Measurements from ENCODE around the gene FYN.

The FYN gene

GRCh38 chr6:111806561-111807497, 66.4 kb downstream of the FYN start:
- DNase-seq (ENCODE audit: low read depth), result no peak

GRCh38 chr6:111806165-111806547, 67.1 kb downstream of the FYN start:
- DNase-seq (ENCODE audit: low read depth), result no peak

DNA sequence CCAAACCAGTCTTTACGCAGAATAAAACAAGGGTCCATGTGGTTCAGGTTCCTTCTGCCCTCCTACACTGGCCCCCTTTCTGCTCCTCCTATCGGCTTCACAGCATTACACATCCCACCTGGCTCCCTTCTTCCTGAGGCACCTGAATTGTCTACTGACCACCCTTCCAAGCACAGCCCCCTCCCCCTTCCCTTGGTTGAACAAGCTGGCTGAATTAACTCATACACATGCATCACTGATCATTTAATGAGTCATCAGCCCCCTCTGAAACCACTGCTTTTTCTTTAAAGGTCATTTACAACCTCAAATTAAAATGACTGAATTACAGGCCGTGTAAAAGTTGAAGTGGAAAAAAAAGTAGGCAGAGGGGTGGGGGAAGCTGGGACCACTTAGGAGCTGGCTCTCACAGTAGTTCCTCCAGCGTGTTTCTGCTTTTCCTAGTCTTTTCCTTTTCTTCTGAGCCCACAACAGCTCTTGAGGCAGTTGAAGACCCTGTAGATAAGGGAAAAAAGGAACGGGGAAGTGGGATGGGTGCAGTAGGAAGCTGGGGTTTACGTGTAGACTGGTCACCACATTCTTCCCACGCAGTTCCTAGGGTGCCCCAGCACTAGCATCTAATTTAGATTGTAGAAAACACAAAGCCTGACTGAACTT, 67.6 kb downstream of the FYN start:
- DNase-seq (ENCODE audit: low read depth), result peak; percentile 86

DNA sequence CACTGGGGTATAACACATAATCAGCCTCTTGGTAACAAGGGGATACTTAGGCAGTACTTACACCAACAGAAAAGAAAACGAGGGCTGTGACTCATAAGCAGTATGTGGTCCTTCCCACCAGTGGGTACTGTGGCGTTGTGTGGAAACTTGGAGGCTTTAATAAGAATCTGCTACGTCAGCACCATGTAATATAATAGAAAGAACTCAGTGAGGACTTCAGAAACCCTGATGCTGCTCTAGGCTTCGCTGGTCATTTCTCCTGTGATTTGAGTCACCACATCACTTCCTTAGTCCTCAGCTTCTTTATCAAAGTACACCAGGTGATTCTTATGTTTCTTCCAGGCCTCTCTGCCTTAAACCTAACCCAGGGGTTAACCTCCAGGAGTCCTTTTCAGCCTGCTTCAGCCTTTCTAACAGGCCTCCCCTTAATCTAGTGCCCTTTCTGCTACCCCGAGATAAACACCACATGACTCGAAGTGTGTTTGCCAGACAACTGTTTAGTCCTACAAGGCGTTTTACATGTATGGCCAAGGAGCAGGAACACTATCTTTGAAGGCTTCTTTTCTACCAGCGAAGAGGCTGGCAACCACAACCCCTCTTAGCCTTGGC, 68.5 kb downstream of the FYN start:
- peak; percentile 97 for DNase-seq (ENCODE audit: low read depth)

DNA sequence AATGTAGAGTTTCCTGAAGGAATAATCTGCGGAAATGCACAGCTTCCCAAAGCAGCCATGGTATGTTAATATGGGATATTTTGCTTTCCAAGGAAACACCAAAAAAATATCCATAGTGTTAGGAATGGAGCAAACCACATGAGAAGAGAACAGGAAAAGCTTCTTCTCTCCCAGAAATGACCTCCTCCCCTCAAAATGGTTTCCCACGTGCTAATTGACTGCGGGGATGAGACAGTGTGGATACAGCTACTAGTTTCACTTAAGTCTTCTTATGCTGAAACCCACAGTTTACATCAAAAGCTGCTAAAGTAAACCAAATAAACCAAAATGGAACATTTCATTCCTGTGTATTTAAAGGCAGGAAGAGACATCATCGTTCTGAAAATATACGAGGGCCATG, 69.4 kb downstream of the FYN start:
- peak; percentile 88 for DNase-seq (ENCODE audit: low read depth)

- no peak for DNase-seq (ENCODE audit: low read depth)
Measured at GRCh38 chr6:111803371-111803770, 69.9 kb downstream of the FYN start.

DNA sequence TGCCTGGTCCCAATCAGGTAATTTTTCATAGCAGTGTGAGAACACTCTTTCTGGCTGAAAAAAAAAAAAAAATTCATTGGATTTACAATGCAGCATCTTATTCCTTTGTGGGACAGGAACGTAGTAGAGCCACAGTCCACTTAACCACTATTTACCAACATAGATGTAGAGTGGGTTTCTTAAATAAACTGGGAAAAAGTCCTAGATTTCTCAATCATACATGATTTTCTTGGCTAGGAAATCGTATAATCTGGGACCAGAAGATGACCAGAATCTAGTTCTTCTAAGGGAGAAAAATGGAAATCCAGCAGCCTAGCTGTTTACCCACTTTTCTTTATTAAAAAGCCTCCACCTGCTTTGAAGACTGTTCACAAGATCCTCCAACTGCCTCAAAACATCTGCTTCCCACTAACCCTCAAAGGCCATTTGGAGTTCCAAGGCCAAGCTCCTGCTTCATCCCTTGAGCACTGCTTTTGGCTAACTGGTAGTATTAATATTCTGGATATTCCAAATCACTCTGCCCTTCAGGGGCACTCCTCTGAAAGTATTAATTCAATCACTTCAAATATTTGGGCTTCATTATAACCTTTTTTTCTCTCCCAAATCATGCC, 70.4 kb downstream of the FYN start:
- no peak for DNase-seq (ENCODE audit: low read depth)

DNA sequence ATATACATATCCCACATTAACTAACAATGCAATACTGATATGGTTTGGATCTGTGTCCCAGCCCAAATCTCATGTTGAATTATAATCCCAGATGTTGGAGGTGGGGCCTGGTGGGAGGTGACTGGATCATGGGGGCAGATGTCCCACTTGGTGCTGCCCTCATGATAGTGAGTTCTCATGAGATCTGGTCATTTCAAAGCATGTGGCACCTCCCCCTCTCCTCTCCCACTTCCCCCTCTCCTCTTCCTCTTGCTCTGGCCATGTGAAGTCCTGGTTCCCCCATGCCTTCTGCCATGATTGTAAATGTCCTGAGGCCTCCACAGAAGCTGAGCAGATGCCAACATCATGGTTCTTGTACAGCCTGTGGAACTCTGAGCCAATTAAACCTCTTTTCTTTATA, 71.2 kb downstream of the FYN start:
- no peak for DNase-seq (ENCODE audit: low read depth)

- DNase-seq (ENCODE audit: low read depth), result no peak
Measured at GRCh38 chr6:111800821-111801220, 72.4 kb downstream of the FYN start.

DNA sequence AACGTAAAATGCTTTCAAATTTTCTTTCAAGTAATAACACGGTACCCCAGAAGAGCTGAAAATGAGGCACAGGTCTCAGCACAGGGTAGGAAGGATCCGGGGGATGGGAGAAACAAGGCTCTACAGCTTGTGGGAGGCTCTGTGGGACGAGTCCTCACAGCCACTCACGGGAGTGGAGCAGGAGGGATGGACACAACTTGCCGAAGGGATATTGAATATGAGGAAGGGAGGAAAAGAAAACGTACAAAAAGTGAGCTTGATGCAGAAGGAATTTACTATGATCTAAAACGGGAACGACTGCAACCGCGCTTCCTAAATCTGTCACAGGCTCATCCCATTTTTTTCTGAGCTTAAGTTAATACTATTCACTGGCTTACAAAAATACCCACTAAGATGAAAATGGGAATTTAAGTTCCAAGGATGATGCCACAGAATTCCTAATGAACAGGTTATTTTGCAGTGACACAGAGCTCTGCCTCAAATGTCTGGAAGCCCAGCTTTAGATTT, 72.9 kb downstream of the FYN start:
- DNase-seq (ENCODE audit: low read depth), result peak; percentile 44

DNA sequence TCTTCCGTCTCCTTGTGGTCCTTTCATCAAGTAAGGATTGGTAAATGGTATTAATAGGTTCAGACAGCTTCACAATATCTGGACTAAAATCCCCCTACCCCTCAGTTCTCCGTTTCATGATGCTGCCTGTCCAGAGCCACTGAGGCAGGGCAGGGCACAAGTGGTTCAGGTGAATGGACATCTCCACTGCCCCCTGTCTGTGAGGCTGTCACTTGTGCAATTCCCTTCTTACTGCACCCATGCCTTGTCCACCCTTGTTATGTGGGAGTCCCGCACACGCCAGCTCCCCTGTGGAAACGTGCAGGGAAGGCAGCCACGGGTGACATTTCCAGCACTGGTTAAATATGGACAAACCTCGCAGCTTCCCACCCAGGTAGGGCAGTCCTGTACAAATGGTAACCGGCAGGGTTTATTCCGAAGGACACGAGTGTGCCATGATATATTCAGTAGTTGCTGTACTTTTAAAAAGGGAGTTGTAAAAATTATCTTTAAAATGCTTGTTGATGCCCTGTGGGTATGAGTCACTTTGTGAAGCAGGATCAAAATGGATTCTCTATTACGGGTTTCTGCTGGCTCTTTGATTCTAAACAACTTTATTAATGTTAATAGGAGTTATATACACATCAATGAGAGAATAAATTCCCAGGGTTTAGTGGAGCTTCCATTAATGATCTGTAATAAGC, 73.5 kb downstream of the FYN start:
- peak; percentile 53 for DNase-seq (ENCODE audit: low read depth)

DNA sequence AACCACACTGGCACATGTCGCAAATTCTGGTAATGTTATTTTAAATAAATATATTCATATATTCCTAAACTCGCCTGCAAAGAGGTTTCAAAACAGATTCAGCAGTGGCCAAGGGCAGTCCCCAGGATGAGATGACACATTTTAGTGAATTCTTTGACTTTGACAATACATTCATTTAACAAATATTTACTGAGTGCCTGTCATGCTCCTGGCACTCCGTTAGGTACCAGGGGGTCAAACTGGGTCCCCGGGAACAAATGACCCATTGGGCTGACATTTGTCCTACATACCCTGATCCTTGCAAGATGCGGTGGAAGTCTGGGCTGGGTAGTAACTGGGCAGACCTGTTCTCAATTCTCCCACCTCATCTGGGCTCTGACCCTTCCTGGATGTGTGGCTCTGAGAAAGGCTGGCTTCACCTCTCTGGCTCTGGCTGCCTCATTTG, 74.9 kb downstream of the FYN start:
- DNase-seq (ENCODE audit: low read depth), result no peak

DNA sequence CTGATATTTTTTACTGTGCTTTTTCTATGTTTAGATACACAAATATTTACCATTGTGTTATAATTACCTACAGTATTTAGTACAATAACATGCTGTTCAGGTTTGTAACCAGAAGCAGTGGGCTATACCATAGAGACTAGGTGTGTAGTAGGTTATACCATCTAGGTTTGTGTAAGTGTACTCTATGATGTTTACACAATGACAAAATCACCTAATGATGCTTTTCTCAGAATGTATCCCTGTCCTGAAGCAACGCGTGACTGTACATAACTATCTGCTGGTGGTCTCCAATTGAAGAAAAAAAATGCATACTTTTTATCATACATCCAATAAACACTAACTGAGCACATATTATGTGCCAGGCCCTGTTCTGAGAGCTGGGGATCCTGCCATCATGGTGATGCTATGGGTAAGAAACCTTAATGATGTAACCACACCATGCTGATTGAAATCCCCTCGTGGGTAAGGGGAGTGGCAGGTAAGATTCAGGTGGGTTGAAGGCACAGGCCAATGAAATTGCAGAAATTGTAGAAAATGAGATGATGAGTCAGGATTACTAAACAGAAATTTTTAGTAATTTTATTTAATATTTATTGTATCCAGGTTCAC, 76.8 kb downstream of the FYN start:
- DNase-seq (ENCODE audit: low read depth), result no peak

GRCh38 chr6:111795558-111795957, 77.7 kb downstream of the FYN start:
- DNase-seq (ENCODE audit: low read depth), result no peak

GRCh38 chr6:111794727-111795452, 78.4 kb downstream of the FYN start:
- DNase-seq (ENCODE audit: low read depth), result no peak

DNA sequence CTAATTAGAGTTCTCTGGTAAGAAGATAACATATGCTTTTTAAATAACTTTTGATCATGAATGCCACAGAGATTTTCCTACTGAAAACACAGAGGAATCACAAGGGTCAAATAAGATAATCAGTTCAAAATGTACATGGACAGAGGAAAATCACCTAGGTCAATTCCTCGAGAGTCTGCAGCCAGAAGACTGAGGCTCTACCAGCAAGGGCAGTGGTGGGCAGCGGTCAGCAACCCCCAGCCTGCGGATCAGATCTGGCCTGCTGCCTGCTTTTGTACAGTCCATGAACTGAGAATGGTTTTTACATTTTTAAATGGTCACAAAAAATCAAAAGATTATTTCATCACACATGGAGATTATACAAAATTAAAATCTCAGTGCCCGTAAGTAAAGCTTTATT, 79.0 kb downstream of the FYN start:
- no peak for DNase-seq (ENCODE audit: low read depth)

GRCh38 chr6:111793711-111794111, 79.5 kb downstream of the FYN start:
- no peak for DNase-seq (ENCODE audit: low read depth)

GRCh38 chr6:111792914-111793700, 80.1 kb downstream of the FYN start:
- DNase-seq (ENCODE audit: low read depth), result no peak

- DNase-seq (ENCODE audit: low read depth), result no peak
Measured at GRCh38 chr6:111792241-111792640, 81.0 kb downstream of the FYN start.

- DNase-seq (ENCODE audit: low read depth), result no peak
Measured at GRCh38 chr6:111791415-111791814, 81.8 kb downstream of the FYN start.
